GM12878 (cell line): ENCODE results near the gene C2orf92. TPM values are rescaled to one million over a fixed set of nuclear protein-coding genes. Genes with fewer than 3 reads are reported as not detected.
A peak's percentile ranks its signal among the peaks of the same experiment; 100 is the strongest.

Source experiments
- ATAC-seq: fragments of 200-7000 bp; cut with Tn5 transposase; 3 replicates; pipeline ENCODE4 v1.9.1; 2020; ENCODE audit warnings: mild to moderate bottlenecking, moderate library complexity
- BruUV-seq: library from RNA; stranded (reverse); fragments of 400-500 nt; replicated peaks from 2 replicates; lab custom pipeline; 2021; lab: Mats Ljungman, UMichigan
- CTCF ChIA-PET: fragments of 300-600 bp; sonication (Branson Sonifier 250); formaldehyde crosslinking; extraction: SDS; loops from one replicate; lab custom pipeline; 2021; ENCODE audit warnings: inconsistent platforms; lab: Yijun Ruan, JAX
- POLR2A ChIA-PET: fragments of 350-600 bp; formaldehyde crosslinking; extraction: SDS; loops from one replicate; lab custom pipeline; 2021; ENCODE audit warnings: inconsistent platforms; lab: Charles Lee
- RAD21 ChIA-PET: fragments of 300-600 bp; sonication (Branson Sonifier 250); formaldehyde crosslinking; loops from one replicate; lab custom pipeline; 2023; ENCODE audit warnings: antibody characterized with exemption; ENCODE audit not compliant: unreplicated experiment; lab: Charles Lee
- SMC1A ChIA-PET: fragments of 300-600 bp; sonication (Branson Sonifier 250); formaldehyde crosslinking; loops from one replicate; lab custom pipeline; 2023; ENCODE audit not compliant: unreplicated experiment, uncharacterized antibody; lab: Charles Lee
- DNase-seq: peaks from one replicate; pipeline ENCODE4 v3.0.0-alpha.2; 2011; ENCODE audit warnings: low read depth, low spot score
- FAIRE-seq: peaks from 3 replicates; lab custom pipeline; 2011; peaks lifted over from hg19 to GRCh38; lab: Jason Lieb, UNC
- H2AFZ ChIP-seq: 2 replicates; pipeline ENCODE4 v1.6.0; 2011; ENCODE audit warnings: low read depth, low read length, control low read depth; ENCODE audit not compliant: control insufficient read depth
- H3K27ac ChIP-seq: 2 replicates; pipeline ENCODE4 v1.5.1; 2011; ENCODE audit warnings: control low read depth; ENCODE audit not compliant: control insufficient read depth, insufficient read depth
- H3K27me3 ChIP-seq, 2 experiments: replicated peaks in 1 of 2; 2 replicates each; pipeline versions ENCODE4 v1.6.0 to v1.6.1; 2011; ENCODE audit warnings: low read length in 1 of 2; ENCODE audit not compliant: control insufficient read depth in 2 of 2, insufficient read depth in 2 of 2
- H3K36me3 ChIP-seq, 2 experiments: 2 replicates each; pipeline ENCODE4 v1.5.1; 2011; ENCODE audit warnings: low read length in 1 of 2; ENCODE audit not compliant: control insufficient read depth in 2 of 2, insufficient read depth in 2 of 2
- H3K4me1 ChIP-seq: 2 replicates; pipeline ENCODE4 v1.6.1; 2011; ENCODE audit warnings: mild to moderate bottlenecking, low read length, moderate library complexity, mixed read lengths; ENCODE audit not compliant: control insufficient read depth, insufficient read depth
- H3K4me2 ChIP-seq: 2 replicates; pipeline ENCODE4 v1.6.0; 2011; ENCODE audit warnings: control low read depth; ENCODE audit not compliant: control insufficient read depth, insufficient read depth
- H3K4me3 ChIP-seq: fragments of 200-600 bp; sonication (generic); 2 replicates; pipeline ENCODE4 v1.5.1; 2016
- H3K79me2 ChIP-seq: 2 replicates; pipeline ENCODE4 v1.6.0; 2011; ENCODE audit warnings: low read length; ENCODE audit not compliant: control insufficient read depth, insufficient read depth
- H3K9ac ChIP-seq: 2 replicates; pipeline ENCODE4 v1.8.0; 2011; ENCODE audit warnings: low read length, control low read depth, mixed read lengths; ENCODE audit not compliant: control insufficient read depth, insufficient read depth
- H3K9me3 ChIP-seq: replicated peaks from 3 replicates; pipeline ENCODE4 v1.5.1; 2011; ENCODE audit warnings: mild to moderate bottlenecking, low read length; ENCODE audit not compliant: control insufficient read depth, insufficient read depth
- H4K20me1 ChIP-seq: 2 replicates; pipeline ENCODE4 v1.6.0; 2011; ENCODE audit not compliant: control insufficient read depth, insufficient read depth
- CHD2 ChIP-seq: IDR thresholded peaks from 2 replicates; pipeline ENCODE4 v1.6.1; 2011; ENCODE audit warnings: low read depth, low read length, improper control_type of control experiment, borderline replicate concordance
- EP300 ChIP-seq, 2 experiments: fragments of 150-350 bp in 1 of 2; IDR thresholded peaks; 2 replicates each; pipeline ENCODE4 v1.6.1; 2011 to 2012; ENCODE audit warnings: low read depth in 2 of 2, low read length in 2 of 2, borderline replicate concordance in 1 of 2, improper control_type of control experiment in 1 of 2, inconsistent platforms in 1 of 2; ENCODE audit not compliant: control insufficient read depth in 1 of 2
- GATAD2B ChIP-seq: fragments of 450-650 bp; conservative IDR thresholded peaks from 2 replicates; pipeline ENCODE4 v1.6.1; 2017; ENCODE audit warnings: low read depth, mild to moderate bottlenecking, moderate library complexity
- JUND ChIP-seq: IDR thresholded peaks from 2 replicates; pipeline ENCODE4 v1.6.1; 2012; ENCODE audit warnings: low read depth, mild to moderate bottlenecking, low read length, improper control_type of control experiment, moderate library complexity
- KLF5 ChIP-seq: fragments of 450-650 bp; IDR thresholded peaks from 2 replicates; pipeline ENCODE4 v1.6.1; 2014; ENCODE audit warnings: mild to moderate bottlenecking; ENCODE audit not compliant: partially characterized antibody
- MLLT1 ChIP-seq: fragments of 450-650 bp; IDR thresholded peaks from 2 replicates; pipeline ENCODE4 v1.6.1; 2016; ENCODE audit warnings: mild to moderate bottlenecking
- PBX3 ChIP-seq: IDR thresholded peaks from 2 replicates; pipeline ENCODE4 v1.6.1; 2011; ENCODE audit warnings: mild to moderate bottlenecking, low read depth, low read length, moderate library complexity; ENCODE audit not compliant: insufficient replicate concordance
- POLR2AphosphoS2 ChIP-seq: IDR thresholded peaks from 2 replicates; pipeline ENCODE4 v1.6.1; 2011; ENCODE audit warnings: low read depth, mild to moderate bottlenecking, low read length, improper control_type of control experiment, moderate library complexity
- RUNX3 ChIP-seq: IDR thresholded peaks from 2 replicates; pipeline ENCODE4 v1.6.1; 2012; ENCODE audit warnings: low read length, inconsistent platforms
- TAF1 ChIP-seq: IDR thresholded peaks from 2 replicates; pipeline ENCODE4 v1.6.1; 2011; ENCODE audit warnings: mild to moderate bottlenecking, low read depth, low read length, borderline replicate concordance
- ZNF217 ChIP-seq: fragments of 450-650 bp; IDR thresholded peaks from 2 replicates; pipeline ENCODE4 v1.6.1; 2017; ENCODE audit warnings: antibody characterized with exemption, mild to moderate bottlenecking
- ZNF622 ChIP-seq: fragments of 450-650 bp; IDR thresholded peaks from 2 replicates; pipeline ENCODE4 v1.6.1; 2017; ENCODE audit warnings: mild to moderate bottlenecking, inconsistent platforms
- WGBS: methylation state at CpG from one replicate; pipeline ENCODE4 v1.1.6; 2016; ENCODE audit warnings: low lambda C conversion rate; ENCODE audit not compliant: insufficient replicate concordance, insufficient coverage; ENCODE audit errors: missing lambda C conversion rate; 5-methylcytosine and 5-hydroxymethylcytosine counted together
- in situ Hi-C: fragments of 300-500 bp; cut with MboI; formaldehyde crosslinking; loops from 9 replicates; pipeline ENCODE4 v1.14.3; 2018; ENCODE audit warnings: mixed read lengths
- intact Hi-C: fragments of 100-400 bp; cut with micrococcal nuclease; formaldehyde crosslinking; loops from one replicate; pipeline ENCODE4 v1.14.2; 2022; ENCODE audit not compliant: unreplicated experiment
- polyA plus RNA-seq, 11 experiments: library from polyadenylated mRNA; depleted of rRNA in 4 of 11; unstranded in 6 of 11; stranded (reverse) in 5 of 11; fragments of >200 nt; fragmentation: Nextera tagmentation in 4 of 11; fragmentation: Illumina TruSeq in 1 of 11; extraction: Ambion mirVana in 4 of 11; extraction: Trizol in 1 of 11; gene quantifications; 1 replicate in 1 of 11; 2 replicates in 10 of 11; pipeline versions ENCODE4 v1.2.1 to v1.2.3, GENCODE V29; 2011 to 2016; ENCODE audit warnings: inconsistent platforms in 2 of 11, missing spikeins in 2 of 11, low read depth in 1 of 11
- total RNA-seq, 4 experiments: library from RNA; depleted of rRNA in 3 of 4; stranded (reverse); fragments of >200 nt in 3 of 4; fragmentation: Illumina TruSeq in 1 of 4; extraction: Trizol in 1 of 4; gene quantifications; 2 replicates each; pipeline versions ENCODE4 v1.2.1 to v1.2.3, GENCODE V29; 2013 to 2021
- TF ChIP-seq, protein P1 (sequence below): fragments of 450-650 bp; IDR thresholded peaks from 2 replicates; pipeline ENCODE4 v1.6.1; 2017; ENCODE audit warnings: mild to moderate bottlenecking, low read depth, inconsistent platforms; ENCODE audit not compliant: poor library complexity, severe bottlenecking
- TF ChIP-seq, protein P2 (sequence below): IDR thresholded peaks from 2 replicates; pipeline ENCODE4 v1.6.1; 2012; ENCODE audit warnings: low read depth, low read length, improper control_type of control experiment

The C2orf92 gene
- total and polyA plus RNA-seq, 10 of the 15 experiments (the other 5 are each of a cell fraction or from before 2014, with no cell fraction given) = 0.40 to 10.1 (median 3.7) TPM

GRCh38 chr2:97663962-97664635, 5.4 kb upstream of the C2orf92 start, which contains the start of gene ACTR1B:
TSS of gene ACTR1B (minus strand) at chr2:97664044. CDS start at chr2:97663890, 154 bp downstream.
- H3K27me3 ChIP-seq = no peaks in the 10 kb centered on the region
- H3K4me3 ChIP-seq = peak within 1 kb of the TSS; percentile 98
- H2AFZ ChIP-seq = peak within 1 kb of the TSS; percentile 87
- ChIA-PET RAD21 (interaction anchor here (0.7 to 5.9 kb wide), 8 partner anchors 9 to 1599 kb away, joined by 3 to 76 read pairs (median 15); partner anchors contain the start of gene COX5B), POLR2A (interaction anchor here (0.7 to 7.5 kb wide), 10 partner anchors 9 to 74 kb away, joined by 3 to 132 read pairs (median 6); partner anchors contain the start of gene COX5B), SMC1A (interaction anchor here (1.2 to 5.6 kb wide), 9 partner anchors 9 to 73 kb away, joined by 3 to 81 read pairs (median 14); partner anchors contain the start of genes ANKRD36B and COX5B), CTCF (interaction anchor here (0.5 to 6.0 kb wide), 11 partner anchors 9 to 1601 kb away, joined by 3 to 114 read pairs (median 12); partner anchors contain the start of gene COX5B)
- H3K4me2 ChIP-seq = peak within 1 kb of the TSS; percentile 90
- no peaks in the 10 kb centered on the region for H3K9me3 ChIP-seq
- intact Hi-C loops (loop anchor here (1.0 to 2.0 kb wide), 3 partner anchors 17 to 73 kb away; partner anchors contain the start of gene COX5B), in situ Hi-C loops (loop anchor here (10.0 kb wide), 1 partner anchor 1599 kb away; no protein-coding TSS in a partner anchor)
- H4K20me1 ChIP-seq = peaks cover 2% of the 10 kb centered on the region; the same call in 1 of the 2 replicates
- H3K79me2 ChIP-seq = peaks cover 32% of the 10 kb centered on the region
- H3K4me1 ChIP-seq = no peaks in the 10 kb centered on the region; the same call in 1 of the 2 replicates
- peak within 1 kb of the TSS; percentile 96 for H3K9ac ChIP-seq
- no TSS peak for BruUV-seq
- under 1% methylated on average over 60 of the region's 60 CpGs for WGBS
- 0 out of 4 replicates have a peak, but pooled peaks cover 0 to 3% of the 10 kb centered on the region in 2 experiments for H3K36me3 ChIP-seq
- FAIRE-seq (peak; percentile 94), DNase-seq (peak; percentile 92), ATAC-seq (peak; percentile 91)
- peak within 1 kb of the TSS; percentile 96 for H3K27ac ChIP-seq
- TF ChIP-seq ZNF622 (peak; percentile 68), ZNF217 (no peak), GATAD2B (peak; percentile 12; the same call in 1 of the 2 replicates), CHD2 (peak; percentile 93), MLLT1 (peak; percentile 55; the same call in 1 of the 2 replicates), POLR2AphosphoS2 (peak; percentile 52; the same call in 1 of the 2 replicates), PBX3 (peak; percentile 96), RUNX3 (peak; percentile 58), KLF5 (peak; percentile 61), TAF1 (no peak; the same call in 1 of the 2 replicates), JUND (peak; percentile 67; the same call in 1 of the 2 replicates), EP300 (IDR thresholded peaks at IDR 0.05; ENCODE audit: borderline replicate concordance in 1 of 2, control insufficient read depth in 1 of 2, low read depth in 2 of 2, low read length in 2 of 2) (no peak)
- TF ChIP-seq, protein P1, sequence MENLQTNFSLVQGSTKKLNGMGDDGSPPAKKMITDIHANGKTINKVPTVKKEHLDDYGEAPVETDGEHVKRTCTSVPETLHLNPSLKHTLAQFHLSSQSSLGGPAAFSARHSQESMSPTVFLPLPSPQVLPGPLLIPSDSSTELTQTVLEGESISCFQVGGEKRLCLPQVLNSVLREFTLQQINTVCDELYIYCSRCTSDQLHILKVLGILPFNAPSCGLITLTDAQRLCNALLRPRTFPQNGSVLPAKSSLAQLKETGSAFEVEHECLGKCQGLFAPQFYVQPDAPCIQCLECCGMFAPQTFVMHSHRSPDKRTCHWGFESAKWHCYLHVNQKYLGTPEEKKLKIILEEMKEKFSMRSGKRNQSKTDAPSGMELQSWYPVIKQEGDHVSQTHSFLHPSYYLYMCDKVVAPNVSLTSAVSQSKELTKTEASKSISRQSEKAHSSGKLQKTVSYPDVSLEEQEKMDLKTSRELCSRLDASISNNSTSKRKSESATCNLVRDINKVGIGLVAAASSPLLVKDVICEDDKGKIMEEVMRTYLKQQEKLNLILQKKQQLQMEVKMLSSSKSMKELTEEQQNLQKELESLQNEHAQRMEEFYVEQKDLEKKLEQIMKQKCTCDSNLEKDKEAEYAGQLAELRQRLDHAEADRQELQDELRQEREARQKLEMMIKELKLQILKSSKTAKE = peak; percentile 58
- TF ChIP-seq, protein P2, sequence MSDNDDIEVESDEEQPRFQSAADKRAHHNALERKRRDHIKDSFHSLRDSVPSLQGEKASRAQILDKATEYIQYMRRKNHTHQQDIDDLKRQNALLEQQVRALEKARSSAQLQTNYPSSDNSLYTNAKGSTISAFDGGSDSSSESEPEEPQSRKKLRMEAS = peak; percentile 39; the same call in 1 of the 2 replicates
